Chondrocyte (in vitro differentiated cells): ENCODE measurements around the gene CELA2A. TPM values are rescaled to one million over a fixed set of nuclear protein-coding genes. Genes with fewer than 3 reads are reported as not detected.

Experiments used
- DNase-seq: peaks from one replicate; pipeline ENCODE4 v3.0.0; 2021; ENCODE audit warnings: mixed read lengths, low spot score
- H3K27ac Mint-ChIP-seq: one replicate; pipeline ENCODE4 v1.8.0; 2021; ENCODE audit warnings: mild to moderate bottlenecking, moderate library complexity, mixed read lengths; ENCODE audit not compliant: unreplicated experiment
- H3K27me3 Mint-ChIP-seq: 2 replicates; pipeline ENCODE4 v1.8.0; 2021; ENCODE audit warnings: low read depth, mixed read lengths
- H3K36me3 Mint-ChIP-seq: 2 replicates; pipeline ENCODE4 v1.8.0; 2021; ENCODE audit warnings: low read depth, mixed read lengths
- H3K4me1 Mint-ChIP-seq: 2 replicates; pipeline ENCODE4 v1.8.0; 2021; ENCODE audit warnings: low read depth, mild to moderate bottlenecking, mixed read lengths
- H3K4me3 Mint-ChIP-seq: one replicate; pipeline ENCODE4 v1.8.0; 2021; ENCODE audit warnings: mild to moderate bottlenecking, moderate library complexity, mixed read lengths; ENCODE audit not compliant: unreplicated experiment
- H3K9me3 Mint-ChIP-seq: 2 replicates; pipeline ENCODE4 v1.8.0; 2021; ENCODE audit warnings: low read depth, mixed read lengths
- total RNA-seq: library from RNA; stranded (reverse); gene quantifications from 3 replicates; pipeline ENCODE4 v1.2.1, GENCODE V29; 2021
- TF ChIP-seq, protein P1 (sequence below): fragments of 200-600 bp; sonication (generic); IDR thresholded peaks from 2 replicates; pipeline ENCODE4 v1.5.0; 2021; ENCODE audit warnings: antibody characterized with exemption, mild to moderate bottlenecking, moderate library complexity

The CELA2A gene
- total RNA-seq, 1 donor from 2014 or later, result not detected

DNA sequence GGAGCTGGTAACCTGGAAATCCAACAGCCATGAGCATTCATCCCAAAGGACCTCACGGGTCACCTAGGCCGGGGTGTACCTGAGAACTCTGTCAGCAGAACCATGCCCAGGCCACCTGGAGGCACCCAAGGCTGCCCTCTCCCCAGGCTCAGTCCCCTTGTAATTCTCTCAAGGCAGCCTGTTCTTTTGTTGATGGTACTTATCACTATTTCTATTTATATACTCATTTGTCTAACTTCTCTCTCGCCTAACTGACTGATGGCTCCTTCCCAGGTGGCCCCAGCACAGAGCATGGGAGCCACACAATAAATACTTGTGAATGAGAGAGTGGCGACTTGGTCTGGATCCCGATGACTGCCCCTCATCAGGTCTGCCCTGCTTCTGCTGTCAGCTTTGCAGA lies 50.7 kb downstream of the CELA2A start:
- DNase-seq, result no peak
- Mint-ChIP-seq H3K27me3 (no peaks in the 10 kb centered on the region), H3K27ac (no peak overlapping the region), H3K9me3 (no peaks in the 10 kb centered on the region), H3K4me1 (no peaks in the 10 kb centered on the region), H3K36me3 (peaks cover 6% of the 10 kb centered on the region), H3K4me3 (no peak overlapping the region)
- TF ChIP-seq, protein P1, sequence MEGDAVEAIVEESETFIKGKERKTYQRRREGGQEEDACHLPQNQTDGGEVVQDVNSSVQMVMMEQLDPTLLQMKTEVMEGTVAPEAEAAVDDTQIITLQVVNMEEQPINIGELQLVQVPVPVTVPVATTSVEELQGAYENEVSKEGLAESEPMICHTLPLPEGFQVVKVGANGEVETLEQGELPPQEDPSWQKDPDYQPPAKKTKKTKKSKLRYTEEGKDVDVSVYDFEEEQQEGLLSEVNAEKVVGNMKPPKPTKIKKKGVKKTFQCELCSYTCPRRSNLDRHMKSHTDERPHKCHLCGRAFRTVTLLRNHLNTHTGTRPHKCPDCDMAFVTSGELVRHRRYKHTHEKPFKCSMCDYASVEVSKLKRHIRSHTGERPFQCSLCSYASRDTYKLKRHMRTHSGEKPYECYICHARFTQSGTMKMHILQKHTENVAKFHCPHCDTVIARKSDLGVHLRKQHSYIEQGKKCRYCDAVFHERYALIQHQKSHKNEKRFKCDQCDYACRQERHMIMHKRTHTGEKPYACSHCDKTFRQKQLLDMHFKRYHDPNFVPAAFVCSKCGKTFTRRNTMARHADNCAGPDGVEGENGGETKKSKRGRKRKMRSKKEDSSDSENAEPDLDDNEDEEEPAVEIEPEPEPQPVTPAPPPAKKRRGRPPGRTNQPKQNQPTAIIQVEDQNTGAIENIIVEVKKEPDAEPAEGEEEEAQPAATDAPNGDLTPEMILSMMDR, result no peak

DNA sequence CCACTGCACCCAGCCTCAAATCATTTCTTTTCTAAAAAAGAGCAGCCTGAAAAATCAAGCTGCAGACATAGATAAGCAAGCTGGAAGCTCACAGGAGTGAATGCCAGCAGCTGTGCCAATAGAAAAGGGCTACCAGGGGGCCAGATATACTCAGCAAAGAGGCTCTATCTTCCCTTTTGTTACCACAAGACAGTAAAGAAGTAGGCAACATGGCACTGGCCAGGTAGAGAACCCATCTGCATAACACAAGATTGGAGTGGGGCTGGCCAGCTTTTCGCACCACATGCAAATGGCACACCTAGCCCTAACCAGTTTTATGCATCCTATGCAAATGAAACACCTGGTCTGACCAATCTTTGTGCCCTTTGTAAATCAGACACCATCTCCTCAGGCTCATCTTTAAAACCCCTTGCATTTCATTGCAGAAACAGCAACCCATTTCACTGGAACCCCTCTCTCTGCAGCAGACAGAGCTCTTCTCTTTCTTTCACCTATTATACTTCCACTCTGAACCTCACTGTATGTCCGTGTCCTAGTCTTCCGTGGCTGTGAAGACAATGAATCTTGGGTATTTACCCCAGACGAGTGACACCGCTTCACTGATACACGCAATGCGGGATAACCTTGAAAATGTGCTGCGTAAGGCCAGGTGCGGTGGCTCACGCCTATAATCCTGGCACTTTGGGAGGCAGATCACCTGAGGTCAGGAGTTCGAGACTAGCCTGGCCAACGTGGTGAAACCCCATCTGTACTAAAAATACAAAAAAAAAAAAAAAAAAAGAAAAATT lies 52.4 kb downstream of the CELA2A start:
- Mint-ChIP-seq H3K27ac (no peak overlapping the region), H3K4me1 (no peaks in the 10 kb centered on the region), H3K36me3 (peaks cover 8% of the 10 kb centered on the region), H3K4me3 (no peak overlapping the region), H3K27me3 (no peaks in the 10 kb centered on the region), H3K9me3 (no peaks in the 10 kb centered on the region)
- DNase-seq, result no peak
- TF ChIP-seq, protein P1, result no peak

DNA sequence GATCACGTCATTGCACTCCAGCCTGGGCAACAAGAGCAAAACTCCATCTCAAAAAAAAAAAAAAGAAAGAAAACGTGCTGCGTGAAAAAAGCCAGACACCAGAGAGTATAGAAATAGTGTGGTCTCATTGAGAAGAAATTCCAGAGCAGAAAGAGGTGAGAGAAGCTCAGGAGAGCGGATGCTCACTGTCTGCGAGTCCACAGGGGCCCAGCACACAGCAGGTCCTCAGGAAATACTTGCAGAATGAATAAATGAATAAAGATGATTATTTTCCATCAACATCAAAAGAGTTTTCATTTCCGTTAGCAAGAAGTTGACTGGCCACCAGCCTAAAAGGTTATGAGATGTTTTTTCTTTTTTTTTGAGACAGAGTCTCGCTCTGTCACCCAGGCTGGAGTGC lies 53.1 kb downstream of the CELA2A start:
- TF ChIP-seq, protein P1, result no peak
- Mint-ChIP-seq H3K4me3 (no peak overlapping the region), H3K27ac (no peak overlapping the region), H3K9me3 (no peaks in the 10 kb centered on the region), H3K4me1 (no peaks in the 10 kb centered on the region), H3K27me3 (no peaks in the 10 kb centered on the region), H3K36me3 (peaks cover 8% of the 10 kb centered on the region)
- no peak for DNase-seq

GRCh38 chr1:15510611-15511405 lies 54.3 kb downstream of the CELA2A start:
- H3K4me3 Mint-ChIP-seq, result no peak overlapping the region
- no peak for DNase-seq
- peaks cover 8% of the 10 kb centered on the region for H3K36me3 Mint-ChIP-seq
- TF ChIP-seq, protein P1, result no peak
- no peak overlapping the region for H3K27ac Mint-ChIP-seq
- no peaks in the 10 kb centered on the region for H3K27me3 Mint-ChIP-seq
- H3K9me3 Mint-ChIP-seq, result no peaks in the 10 kb centered on the region
- H3K4me1 Mint-ChIP-seq, result no peaks in the 10 kb centered on the region

- TF ChIP-seq, protein P1, result no peak
- H3K27me3 Mint-ChIP-seq, result no peaks in the 10 kb centered on the region
- no peaks in the 10 kb centered on the region for H3K9me3 Mint-ChIP-seq
- H3K4me3 Mint-ChIP-seq, result no peak overlapping the region
- no peak overlapping the region for H3K27ac Mint-ChIP-seq
- DNase-seq, result no peak
- no peaks in the 10 kb centered on the region for H3K4me1 Mint-ChIP-seq
- peaks cover 14% of the 10 kb centered on the region for H3K36me3 Mint-ChIP-seq
Observed at GRCh38 chr1:15513192-15513591, 56.7 kb downstream of the CELA2A start.
